T-helper 2 cell (primary cell): ENCODE results near the gene MEFV.
A peak's percentile ranks its signal among the peaks of the same experiment; 100 is the strongest.

Experiments
- DNase-seq, 5 experiments: peaks; one replicate each; pipeline versions ENCODE4 v3.0.0 to v3.0.0-alpha.2; 2012 to 2022

Gene MEFV

DNA sequence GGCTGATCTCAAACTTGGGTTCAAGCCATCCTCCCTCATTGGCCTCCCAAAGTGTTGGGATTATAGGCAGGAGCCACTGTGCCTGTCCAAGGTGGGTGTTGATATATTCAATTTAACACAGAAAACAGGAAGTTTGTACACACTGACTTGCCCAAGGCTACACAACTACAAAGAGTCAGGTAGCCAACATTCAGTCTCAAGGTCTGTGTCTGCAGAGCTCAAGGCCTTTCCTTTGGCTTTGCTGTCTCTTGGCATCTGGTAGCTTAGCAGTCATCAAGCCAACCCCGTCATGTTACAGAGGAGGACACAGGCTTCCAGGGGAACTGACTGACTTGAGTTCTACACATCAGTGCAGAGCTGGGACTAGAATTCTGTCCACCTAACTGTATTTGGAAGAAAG lies 11.9 kb upstream of the MEFV start:
- DNase-seq: no peak

DNA sequence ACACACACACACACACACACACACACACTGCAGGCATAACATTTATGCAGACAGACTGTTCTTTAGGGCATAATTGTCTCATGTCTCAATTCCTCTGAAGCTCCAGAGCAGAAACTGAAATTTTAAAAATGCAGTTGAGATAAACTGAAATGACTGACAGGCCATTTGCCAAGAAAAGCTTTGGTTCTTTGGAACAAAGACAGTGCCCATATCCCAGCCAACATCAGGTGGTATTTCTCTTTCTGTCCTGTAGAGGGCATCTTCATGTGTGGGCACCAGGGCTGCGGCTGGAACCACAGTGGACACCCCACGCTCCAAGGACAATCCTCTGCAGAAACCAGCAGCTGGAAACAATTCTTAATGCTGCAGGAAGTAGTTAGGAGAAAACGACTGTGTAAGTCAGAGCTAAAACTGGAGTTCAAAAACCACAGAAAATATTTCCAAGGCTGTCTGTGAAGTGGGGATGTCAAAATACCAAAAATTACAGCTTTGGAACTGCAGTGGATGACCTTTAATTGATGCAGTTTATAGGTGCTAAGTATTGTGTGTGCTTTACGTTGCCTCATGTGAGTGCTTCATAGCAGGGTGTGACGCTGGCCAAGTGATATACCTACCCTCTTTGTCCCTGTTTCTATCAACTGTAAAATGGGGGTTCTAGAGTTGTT lies 10.6 kb upstream of the MEFV start:
- DNase-seq: peak in 1 of 5 experiments; percentile 21

- DNase-seq: peak; percentile 89 to 99 (median 96)
Observed at GRCh38 chr16:3264137-3265036, 8.0 kb upstream of the MEFV start.

DNA sequence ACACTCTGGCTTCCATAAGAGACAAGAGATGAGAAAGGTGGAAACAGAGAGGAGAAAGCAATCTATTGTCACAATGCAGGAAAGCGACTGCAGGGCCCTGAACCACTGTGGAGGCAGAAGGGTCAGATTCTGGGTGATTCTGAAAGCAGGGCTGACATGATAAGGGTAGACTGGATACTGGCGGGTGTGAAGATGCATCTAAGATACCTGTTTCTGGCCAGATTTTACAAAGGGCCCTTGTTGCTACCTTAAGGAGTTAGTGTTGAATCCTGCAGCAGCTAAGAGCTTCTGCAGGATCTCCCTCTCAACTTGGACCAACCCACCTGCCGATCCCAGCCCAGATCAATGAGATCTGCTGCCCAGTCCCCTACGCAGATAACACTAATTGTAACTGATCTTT lies 6.1 kb upstream of the MEFV start:
- no peak for DNase-seq

GRCh38 chr16:3259836-3260235 lies 3.4 kb upstream of the MEFV start:
- no peak for DNase-seq

DNA sequence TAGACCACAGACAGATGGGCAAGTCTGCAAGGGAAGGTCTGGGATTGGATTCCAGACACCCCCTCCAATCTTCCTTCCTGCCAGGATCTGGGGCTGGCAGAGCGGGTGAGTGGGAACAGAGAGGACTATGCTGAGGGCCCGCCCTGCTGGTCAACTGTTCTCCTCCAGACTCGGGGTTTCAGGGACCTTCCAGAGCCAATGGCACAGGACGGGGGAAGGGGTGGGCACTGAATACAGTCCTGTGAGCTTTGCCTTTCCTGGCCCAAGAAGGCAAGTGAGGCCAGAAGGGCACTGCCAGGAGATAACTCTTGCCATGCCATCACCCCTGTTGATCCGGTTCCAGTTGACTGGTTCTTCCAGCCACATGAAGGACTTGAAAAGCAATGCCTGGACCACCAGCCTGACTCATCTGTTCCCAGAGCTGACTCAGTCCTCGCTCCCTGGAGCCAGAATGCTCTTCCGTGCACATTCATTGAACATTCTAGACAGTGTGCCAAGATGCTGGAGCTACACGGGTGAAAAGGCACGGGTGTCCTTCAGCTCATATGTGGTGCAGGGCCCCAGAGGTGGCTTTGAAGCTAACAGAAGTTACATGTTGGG lies 533 bp upstream of the MEFV start:
- DNase-seq: no peak

DNA sequence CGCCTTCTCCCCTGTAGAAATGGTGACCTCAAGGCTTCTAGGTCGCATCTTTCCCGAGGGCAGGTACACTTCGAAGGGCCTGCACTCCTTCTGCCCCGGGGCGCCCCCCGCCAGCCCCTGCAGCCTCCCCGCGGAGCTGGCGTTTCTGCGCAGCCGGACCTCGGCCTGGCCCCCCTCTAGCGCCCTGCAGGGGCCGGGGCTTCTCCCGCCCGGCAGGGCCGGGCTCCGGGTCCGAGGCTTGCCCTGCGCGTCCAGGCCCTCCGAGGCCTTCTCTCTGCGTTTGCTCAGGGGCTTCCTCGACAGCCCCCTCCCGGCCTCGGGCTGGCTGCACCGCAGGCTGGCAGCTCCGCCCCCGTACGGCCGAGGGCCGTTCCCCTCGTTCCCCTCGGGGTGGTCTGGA lies 2.1 kb downstream of the MEFV start:
- no peak for DNase-seq

GRCh38 chr16:3252967-3253366 lies 3.5 kb downstream of the MEFV start:
- DNase-seq: no peak

DNA sequence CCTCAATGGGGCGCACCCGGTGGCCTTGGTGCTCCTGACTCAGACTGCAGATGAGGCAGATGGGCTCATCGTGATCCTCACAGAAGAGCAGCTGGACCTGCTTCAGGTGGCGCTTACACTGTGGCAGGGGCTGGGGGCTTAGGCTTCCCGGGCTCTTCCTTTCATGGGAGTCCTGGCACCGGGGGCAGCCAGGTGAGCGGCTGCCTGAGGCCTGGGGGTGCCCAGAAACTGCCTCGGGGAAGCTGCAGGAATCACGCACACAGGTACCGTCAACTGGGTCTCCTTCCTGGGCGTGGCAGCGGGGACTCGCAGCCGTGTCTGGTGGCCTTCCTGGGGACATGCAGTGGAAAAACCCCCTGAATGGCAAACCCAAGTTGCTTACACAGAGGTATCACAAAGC lies 7.0 kb downstream of the MEFV start:
- no peak for DNase-seq

DNA sequence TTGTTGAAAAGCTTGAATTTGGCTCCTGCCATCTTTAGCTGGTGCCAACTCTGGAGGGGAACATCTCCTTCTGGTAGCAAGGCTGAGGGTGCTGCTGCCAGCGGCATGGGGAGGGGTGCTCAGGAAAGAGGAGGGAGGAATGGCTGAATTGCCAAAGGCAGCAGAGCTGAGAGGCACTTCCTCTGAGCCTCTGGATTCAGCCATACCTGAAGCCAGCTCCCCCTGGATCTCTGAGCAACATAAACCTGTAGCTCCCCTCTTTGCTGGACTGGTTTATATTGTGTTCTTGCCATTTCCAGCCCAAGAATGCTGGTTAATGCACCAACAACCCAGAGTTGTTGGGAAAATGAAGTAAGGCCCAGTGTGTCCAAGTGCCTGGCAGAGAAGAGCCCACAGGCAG lies 7.4 kb downstream of the MEFV start:
- DNase-seq: no peak

DNA sequence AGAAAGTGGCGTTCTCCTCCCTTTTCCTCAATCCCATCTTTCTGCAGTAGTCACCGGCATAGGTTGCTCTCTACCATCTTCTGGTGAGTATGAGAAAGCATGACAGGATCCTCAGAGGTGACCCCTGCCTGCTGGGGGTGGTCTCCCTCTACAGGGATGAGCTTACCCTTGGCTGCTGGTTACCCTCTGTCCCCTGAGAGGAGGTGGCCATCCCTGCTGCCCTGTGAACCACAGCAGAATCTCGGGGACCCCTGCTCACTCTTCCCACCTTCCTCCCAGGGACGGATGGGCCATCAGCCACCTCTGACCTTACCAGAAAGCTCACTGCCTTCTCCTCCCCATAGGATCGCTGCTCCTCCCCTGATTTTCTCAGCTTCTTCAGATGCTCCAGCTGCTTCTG lies 7.8 kb downstream of the MEFV start:
- DNase-seq: no peak

GRCh38 chr16:3246876-3247275 lies 9.6 kb downstream of the MEFV start:
- no peak for DNase-seq

GRCh38 chr16:3246002-3246401 lies 10.4 kb downstream of the MEFV start:
- DNase-seq: no peak

DNA sequence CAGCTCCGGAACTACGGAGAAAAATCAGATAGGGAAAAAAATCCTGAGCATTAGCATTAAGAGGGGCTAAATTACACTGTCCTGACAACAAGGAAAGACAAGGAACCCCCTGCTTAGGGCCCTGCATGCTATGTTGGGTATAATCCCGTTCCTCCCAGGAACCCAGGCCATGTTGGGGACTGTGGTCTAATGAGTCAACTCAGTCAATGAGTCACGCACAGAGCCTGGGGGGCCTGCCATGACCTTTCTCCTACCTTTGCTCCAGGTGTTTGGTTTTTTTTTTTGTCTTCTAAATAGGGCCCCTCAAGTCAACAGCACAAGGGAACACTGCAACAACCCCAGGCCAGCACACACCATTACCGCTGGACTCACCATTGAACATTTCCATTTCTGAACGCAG lies 12.6 kb downstream of the MEFV start:
- DNase-seq: no peak

GRCh38 chr16:3242709-3243108 lies 13.7 kb downstream of the MEFV start:
- DNase-seq: no peak

- DNase-seq: no peak
Observed at GRCh38 chr16:3241761-3242160, 14.7 kb downstream of the MEFV start.

- DNase-seq: peak in 3 of 5 experiments; percentile 22 to 66 (median 52)
Observed at GRCh38 chr16:3235856-3236669, 20.4 kb downstream of the MEFV start.

DNA sequence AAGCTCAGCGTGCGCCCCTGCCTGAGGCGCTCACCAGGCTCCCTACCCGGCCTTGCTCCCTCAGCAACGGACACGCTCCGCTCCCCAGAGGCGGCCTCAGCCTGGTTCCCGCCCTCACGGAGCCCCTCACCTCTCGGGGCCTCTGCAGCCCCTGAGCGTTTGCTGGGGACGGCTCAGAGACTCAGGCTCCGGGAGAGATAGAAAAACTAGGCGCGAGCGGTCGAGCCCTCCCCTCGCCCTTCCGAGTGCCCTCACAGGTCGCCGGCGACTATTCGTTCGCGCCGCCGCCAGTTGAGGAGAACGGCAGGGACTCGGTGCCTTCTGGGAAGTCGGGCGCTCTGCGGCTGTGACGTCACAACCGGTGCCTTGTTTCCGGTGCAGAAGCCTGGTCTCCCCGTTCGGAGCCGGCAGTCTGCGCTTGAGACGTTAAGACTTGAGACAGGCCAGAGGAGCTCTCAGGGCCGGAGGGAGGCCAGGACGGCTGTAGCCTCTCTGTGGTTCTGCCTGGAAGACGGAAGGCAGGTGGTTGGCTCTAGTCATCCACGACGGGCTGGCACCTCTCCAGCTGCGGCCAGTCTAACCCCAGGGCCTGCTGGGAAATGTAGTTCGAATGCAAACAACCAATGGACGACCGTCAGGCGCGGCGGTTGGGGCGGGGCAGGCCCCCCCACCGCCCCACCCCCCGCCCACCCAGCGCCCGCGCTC lies 21.4 kb downstream of the MEFV start, which contains the start of gene ZNF200:
TSS of gene ZNF200 (minus strand) at position 302 of the 705 bp plus-strand sequence. CDS start 1,403 bp downstream, outside the sequence.
- peak; percentile 79 to 97 (median 90) for DNase-seq

DNA sequence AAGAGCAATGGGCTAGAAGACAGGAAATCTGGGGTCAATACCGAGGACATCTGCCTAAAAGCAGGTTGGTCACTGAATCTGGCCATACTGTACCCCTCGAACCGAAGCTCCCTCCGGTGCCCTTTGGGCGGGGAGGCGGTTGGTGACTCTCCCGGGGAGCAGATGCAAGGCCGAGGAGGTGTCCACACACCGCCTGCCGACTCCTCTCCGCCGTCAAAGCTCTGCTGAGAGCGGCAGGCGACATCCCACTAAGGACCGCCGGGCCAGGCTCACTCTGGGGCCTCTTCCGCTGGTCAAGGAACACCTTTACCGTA lies 21.9 kb downstream of the MEFV start:
- DNase-seq: no peak

- no peak for DNase-seq
Observed at GRCh38 chr16:3223913-3224515, 32.4 kb downstream of the MEFV start.

GRCh38 chr16:3220839-3221238 lies 35.6 kb downstream of the MEFV start:
- DNase-seq: no peak

DNA sequence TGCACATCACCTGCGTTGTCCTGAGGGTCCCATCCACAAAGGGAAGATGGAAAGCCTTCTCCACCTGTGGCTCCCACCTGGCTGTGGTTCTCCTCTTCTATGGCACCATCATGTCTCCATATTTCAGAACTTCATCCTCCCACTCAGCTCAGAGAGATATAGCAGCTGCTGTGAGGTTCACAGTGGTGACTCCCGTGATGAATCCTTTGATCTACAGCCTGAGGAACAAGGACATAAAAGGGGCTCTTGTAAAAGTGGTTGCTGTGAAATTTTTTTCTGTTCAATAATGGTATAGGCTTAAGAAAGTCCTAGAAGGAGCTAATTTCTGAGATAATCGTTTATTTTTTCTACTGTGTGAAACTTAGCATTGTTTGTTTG lies 40.2 kb downstream of the MEFV start:
- no peak for DNase-seq
